Posterior cingulate gyrus (tissue), 11 donors: ENCODE data around the gene KRTAP10-8.
"Not testable (repeated sequence)": the region's sequence is repeated elsewhere in the genome, so short reads cannot be mapped to it uniquely, and the experiment has no call there.

Experiments used
- DNase-seq, 10 donors: peaks; one replicate each; pipeline versions ENCODE4 v3.0.0 to v3.0.0-alpha.2; 2020 to 2021; ENCODE audit warnings: mixed read lengths in 3 of 10
- intact Hi-C: fragments of 100-400 bp; cut with DNase I; formaldehyde crosslinking; loops from one replicate; pipeline ENCODE4 v1.15.1; 2023

The KRTAP10-8 gene

GRCh38 chr21:44614961-44615391 is 3.1 kb downstream of the KRTAP10-8 start:
- DNase-seq: peak in 2 of 10 donors; percentile 39 to 65
- intact Hi-C loops: no loop called here

GRCh38 chr21:44615466-44615865 is 3.6 kb downstream of the KRTAP10-8 start:
- intact Hi-C loops: no loop called here
- DNase-seq: peak in 1 of 10 donors; percentile 70

GRCh38 chr21:44615911-44616590 is 4.2 kb downstream of the KRTAP10-8 start:
- intact Hi-C loops: no loop called here
- DNase-seq: peak in 2 of 10 donors; percentile 50 to 62

GRCh38 chr21:44616591-44616926 is 4.7 kb downstream of the KRTAP10-8 start:
- intact Hi-C loops: no loop called here
- DNase-seq: peak in 2 of 10 donors; percentile 37 to 58

- peak in 1 of 10 donors; percentile 46 for DNase-seq
- intact Hi-C loops: no loop called here
These were observed 5.2 kb downstream of the KRTAP10-8 start for GRCh38 chr21:44617071-44617501.

GRCh38 chr21:44618504-44618903 is 6.6 kb downstream of the KRTAP10-8 start:
- intact Hi-C loops: no loop called here
- peak in 1 of 10 donors; percentile 8 for DNase-seq

GRCh38 chr21:44618909-44619308 is 7.0 kb downstream of the KRTAP10-8 start:
- intact Hi-C loops: no loop called here
- DNase-seq: no peak

- intact Hi-C loops: no loop called here
- DNase-seq: no peak
These were observed 8.0 kb downstream of the KRTAP10-8 start for GRCh38 chr21:44619886-44620285.

- intact Hi-C loops: no loop called here
- no peak for DNase-seq
These were observed 11.7 kb downstream of the KRTAP10-8 start for GRCh38 chr21:44623575-44623974.

GRCh38 chr21:44625756-44626155 is 13.9 kb downstream of the KRTAP10-8 start:
- peak in 1 of 10 donors; percentile 18 for DNase-seq
- intact Hi-C loops: no loop called here

- intact Hi-C loops: no loop called here
- DNase-seq: peak in 2 of 10 donors; percentile 45 to 57
These were observed 14.4 kb downstream of the KRTAP10-8 start for GRCh38 chr21:44626262-44626661.

- intact Hi-C loops: no loop called here
These were observed 14.8 kb downstream of the KRTAP10-8 start, which contains the start of gene KRTAP10-9 for GRCh38 chr21:44626673-44627143. KRTAP10-9 (plus strand) TSS chr21:44627093; CDS start chr21:44627172, 79 bp downstream.

GRCh38 chr21:44627181-44627822 is 15.4 kb downstream of the KRTAP10-8 start:
- intact Hi-C loops: not testable (repeated sequence)
- DNase-seq: peak in 2 of 10 donors; percentile 42 to 62

More at GRCh38 chr21:44626673-44627143, 14.8 kb downstream of the KRTAP10-8 start, which contains the start of gene KRTAP10-9:
- DNase-seq: peak in 1 of 10 donors; percentile 7

GRCh38 chr21:44627831-44628233 is 16.0 kb downstream of the KRTAP10-8 start:
- DNase-seq: peak in 1 of 10 donors; percentile 30
- intact Hi-C loops: not testable (repeated sequence)

- intact Hi-C loops: no loop called here
- DNase-seq: peak in 3 of 10 donors; percentile 49 to 69 (median 62)
These were observed 17.0 kb downstream of the KRTAP10-8 start for GRCh38 chr21:44628707-44629391.

- DNase-seq: no peak
- intact Hi-C loops: no loop called here
These were observed 18.6 kb downstream of the KRTAP10-8 start for GRCh38 chr21:44630440-44630839.

GRCh38 chr21:44632067-44632466 is 20.2 kb downstream of the KRTAP10-8 start:
- intact Hi-C loops: no loop called here
- DNase-seq: no peak

- DNase-seq: peak in 1 of 10 donors; percentile 70
- intact Hi-C loops: no loop called here
These were observed 24.5 kb downstream of the KRTAP10-8 start for GRCh38 chr21:44636209-44637017.

GRCh38 chr21:44637018-44637850 is 25.4 kb downstream of the KRTAP10-8 start, which contains the start of gene KRTAP10-10:
KRTAP10-10 (plus strand) TSS chr21:44637356; CDS start chr21:44637418, 62 bp downstream.
- intact Hi-C loops: no loop called here
- DNase-seq: peak in 5 of 10 donors; percentile 4 to 76 (median 46)
